Measurements from ENCODE around the gene CHD2. TPM values are rescaled to one million over a fixed set of nuclear protein-coding genes. Genes with fewer than 3 reads are reported as not detected.

CHD2 gene
- polyA plus RNA-seq, 4 donors = 29.2 to 75.5 (median 32.2) TPM

GRCh38 chr15:93019971-93020370, 119.8 kb downstream of the CHD2 start:
- H3K27me3 ChIP-seq (ENCODE audit: control insufficient read depth in 3 of 3, insufficient read depth in 3 of 3, low read length in 3 of 3) = no peaks in the 10 kb centered on the region
- FAIRE-seq = no peak
- H3K4me3 ChIP-seq (ENCODE audit: low read depth in 1 of 3, low read length in 3 of 3) = no peak overlapping the region
- WGBS, 3 donors = 96 to 99% (median 97%) methylated on average over 9 to 10 of the region's 10 CpGs
- no peaks in the 10 kb centered on the region for H3K4me1 ChIP-seq (ENCODE audit: control insufficient read depth in 3 of 3, insufficient read depth in 2 of 3, low read depth in 1 of 3, low read length in 2 of 3)
- peaks cover 42 to 47% (median 47%) of the 10 kb centered on the region in 3 donors for H3K36me3 ChIP-seq (ENCODE audit: control insufficient read depth in 3 of 3, insufficient read depth in 2 of 3, low read depth in 1 of 3, low read length in 3 of 3)
- H3K9me3 ChIP-seq (ENCODE audit: control insufficient read depth in 2 of 2, insufficient read depth in 1 of 2, low read depth in 1 of 2, low read length in 1 of 2) = no peaks in the 10 kb centered on the region
- no peak for DNase-seq
- H3K27ac ChIP-seq (ENCODE audit: low read depth in 1 of 3, low read length in 2 of 3) = no peak overlapping the region

GRCh38 chr15:93020976-93021772, 121.0 kb downstream of the CHD2 start:
- no peaks in the 10 kb centered on the region for H3K4me1 ChIP-seq (ENCODE audit: control insufficient read depth in 3 of 3, insufficient read depth in 2 of 3, low read depth in 1 of 3, low read length in 2 of 3)
- peaks cover 41 to 53% (median 48%) of the 10 kb centered on the region in 3 donors for H3K36me3 ChIP-seq (ENCODE audit: control insufficient read depth in 3 of 3, insufficient read depth in 2 of 3, low read depth in 1 of 3, low read length in 3 of 3)
- 92 to 98% (median 96%) methylated on average over 3 of the region's 3 CpGs for WGBS, 3 donors
- DNase-seq = no peak
- H3K27ac ChIP-seq (ENCODE audit: low read depth in 1 of 3, low read length in 2 of 3) = no peak overlapping the region
- no peak overlapping the region for H3K4me3 ChIP-seq (ENCODE audit: low read depth in 1 of 3, low read length in 3 of 3)
- FAIRE-seq = no peak
- no peaks in the 10 kb centered on the region for H3K9me3 ChIP-seq (ENCODE audit: control insufficient read depth in 2 of 2, insufficient read depth in 1 of 2, low read depth in 1 of 2, low read length in 1 of 2)
- H3K27me3 ChIP-seq (ENCODE audit: control insufficient read depth in 3 of 3, insufficient read depth in 3 of 3, low read length in 3 of 3) = no peaks in the 10 kb centered on the region

DNA sequence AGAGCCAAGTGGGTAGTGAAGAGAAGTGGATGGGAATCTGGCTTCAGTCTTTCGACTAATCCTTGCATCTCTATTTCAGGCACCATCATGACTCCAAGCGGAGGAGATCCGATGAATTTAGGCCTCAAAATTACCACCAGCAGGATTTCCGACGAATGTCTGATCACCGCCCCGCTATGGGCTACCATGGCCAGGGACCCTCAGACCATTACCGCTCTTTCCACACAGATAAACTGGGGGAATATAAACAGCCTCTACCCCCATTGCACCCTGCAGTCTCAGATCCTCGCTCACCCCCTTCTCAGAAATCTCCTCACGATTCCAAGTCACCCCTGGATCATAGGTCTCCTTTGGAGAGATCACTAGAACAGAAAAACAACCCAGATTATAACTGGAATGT, 124.2 kb downstream of the CHD2 start:
- H3K27me3 ChIP-seq (ENCODE audit: control insufficient read depth in 3 of 3, insufficient read depth in 3 of 3, low read length in 3 of 3) = no peaks in the 10 kb centered on the region
- no peak overlapping the region for H3K27ac ChIP-seq (ENCODE audit: low read depth in 1 of 3, low read length in 2 of 3)
- no peaks in the 10 kb centered on the region for H3K4me1 ChIP-seq (ENCODE audit: control insufficient read depth in 3 of 3, insufficient read depth in 2 of 3, low read depth in 1 of 3, low read length in 2 of 3)
- H3K4me3 ChIP-seq (ENCODE audit: low read depth in 1 of 3, low read length in 3 of 3) = no peak overlapping the region
- DNase-seq (no peak), FAIRE-seq (no peak)
- 94 to 97% (median 97%) methylated on average over 10 of the region's 10 CpGs for WGBS, 3 donors
- H3K9me3 ChIP-seq (ENCODE audit: control insufficient read depth in 2 of 2, insufficient read depth in 1 of 2, low read depth in 1 of 2, low read length in 1 of 2) = no peaks in the 10 kb centered on the region
- peaks cover 39 to 64% (median 41%) of the 10 kb centered on the region in 3 donors for H3K36me3 ChIP-seq (ENCODE audit: control insufficient read depth in 3 of 3, insufficient read depth in 2 of 3, low read depth in 1 of 3, low read length in 3 of 3)

DNA sequence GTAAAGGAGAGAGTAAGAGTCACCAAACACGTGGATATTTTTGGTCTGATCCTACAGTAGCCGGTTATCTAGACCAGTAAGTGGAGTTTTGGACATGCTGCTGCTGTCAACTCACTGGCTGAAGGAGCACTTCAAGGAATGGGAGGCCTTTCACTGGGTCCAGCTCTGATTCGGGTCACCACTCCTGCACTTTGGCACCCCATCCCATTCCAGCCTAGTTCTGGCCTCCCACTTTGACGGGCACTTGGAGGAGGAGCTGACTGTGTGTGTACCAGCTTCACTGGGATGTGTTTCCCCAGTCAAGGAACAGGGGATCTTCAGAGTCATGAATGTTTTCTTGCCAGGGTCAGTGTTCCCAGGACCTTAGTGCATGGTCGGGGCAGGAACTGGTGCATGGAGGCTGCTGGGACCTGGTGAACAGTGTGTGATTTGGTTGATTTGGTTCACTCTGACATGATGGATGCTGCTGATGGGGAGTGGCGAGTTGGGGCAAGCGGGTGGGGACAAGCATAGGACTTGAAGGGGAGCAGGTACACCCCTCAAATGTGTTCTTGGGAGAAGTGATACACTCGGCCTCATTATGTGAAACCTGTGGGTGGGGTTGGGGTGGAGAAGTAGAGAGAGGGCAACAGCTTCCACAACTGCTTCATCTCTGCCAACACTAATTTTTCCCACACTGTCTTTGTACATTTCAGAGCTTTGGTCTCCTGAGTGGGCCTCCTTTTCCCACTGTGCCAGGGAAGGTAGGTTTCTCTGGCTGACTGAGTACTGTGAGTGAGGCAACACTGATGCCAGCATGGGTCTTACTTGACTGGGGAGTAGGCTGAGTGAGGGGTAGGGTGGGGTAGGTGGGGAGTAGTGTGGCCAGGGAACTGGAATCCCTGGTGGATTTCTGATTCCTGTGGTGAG, 124.8 kb downstream of the CHD2 start:
- Histone ChIP-seq H3K9me3 (ENCODE audit: control insufficient read depth in 2 of 2, insufficient read depth in 1 of 2, low read depth in 1 of 2, low read length in 1 of 2) (no peaks in the 10 kb centered on the region), H3K4me3 (ENCODE audit: low read depth in 1 of 3, low read length in 3 of 3) (no peak overlapping the region), H3K4me1 (ENCODE audit: control insufficient read depth in 3 of 3, insufficient read depth in 2 of 3, low read depth in 1 of 3, low read length in 2 of 3) (peaks cover 0 to 2% (median 0%) of the 10 kb centered on the region in 3 donors), H3K36me3 (ENCODE audit: control insufficient read depth in 3 of 3, insufficient read depth in 2 of 3, low read depth in 1 of 3, low read length in 3 of 3) (peaks cover 37 to 58% (median 37%) of the 10 kb centered on the region in 3 donors), H3K27ac (ENCODE audit: low read depth in 1 of 3, low read length in 2 of 3) (peak overlapping the region in 1 of 3 donors; percentile 27), H3K27me3 (ENCODE audit: control insufficient read depth in 3 of 3, insufficient read depth in 3 of 3, low read length in 3 of 3) (no peaks in the 10 kb centered on the region)
- FAIRE-seq (no peak), DNase-seq (no peak)
- WGBS, 3 donors = 85 to 88% (median 88%) methylated on average over 8 of the region's 8 CpGs

GRCh38 chr15:93025625-93025982, 125.5 kb downstream of the CHD2 start:
- Histone ChIP-seq H3K4me1 (ENCODE audit: control insufficient read depth in 3 of 3, insufficient read depth in 2 of 3, low read depth in 1 of 3, low read length in 2 of 3) (peaks cover 0 to 4% (median 0%) of the 10 kb centered on the region in 3 donors), H3K27me3 (ENCODE audit: control insufficient read depth in 3 of 3, insufficient read depth in 3 of 3, low read length in 3 of 3) (no peaks in the 10 kb centered on the region), H3K4me3 (ENCODE audit: low read depth in 1 of 3, low read length in 3 of 3) (no peak overlapping the region), H3K9me3 (ENCODE audit: control insufficient read depth in 2 of 2, insufficient read depth in 1 of 2, low read depth in 1 of 2, low read length in 1 of 2) (no peaks in the 10 kb centered on the region), H3K27ac (ENCODE audit: low read depth in 1 of 3, low read length in 2 of 3) (peak overlapping the region in 1 of 3 donors; percentile 27), H3K36me3 (ENCODE audit: control insufficient read depth in 3 of 3, insufficient read depth in 2 of 3, low read depth in 1 of 3, low read length in 3 of 3) (peaks cover 32 to 53% (median 32%) of the 10 kb centered on the region in 3 donors)
- WGBS, 3 donors = 68 to 100% (median 74%) methylated on average over 1 of the region's 1 CpG
- FAIRE-seq (no peak), DNase-seq (no peak)

- H3K36me3 ChIP-seq (ENCODE audit: control insufficient read depth in 3 of 3, insufficient read depth in 2 of 3, low read depth in 1 of 3, low read length in 3 of 3) = peaks cover 29 to 50% (median 31%) of the 10 kb centered on the region in 3 donors
Measured at GRCh38 chr15:93026380-93026817, 126.3 kb downstream of the CHD2 start.

GRCh38 chr15:93027413-93027812, 127.3 kb downstream of the CHD2 start:
- Histone ChIP-seq H3K36me3 (ENCODE audit: control insufficient read depth in 3 of 3, insufficient read depth in 2 of 3, low read depth in 1 of 3, low read length in 3 of 3) (peaks cover 21 to 44% (median 23%) of the 10 kb centered on the region in 3 donors), H3K27me3 (ENCODE audit: control insufficient read depth in 3 of 3, insufficient read depth in 3 of 3, low read length in 3 of 3) (no peaks in the 10 kb centered on the region), H3K27ac (ENCODE audit: low read depth in 1 of 3, low read length in 2 of 3) (peak overlapping the region in 1 of 3 donors; percentile 8), H3K9me3 (ENCODE audit: control insufficient read depth in 2 of 2, insufficient read depth in 1 of 2, low read depth in 1 of 2, low read length in 1 of 2) (no peaks in the 10 kb centered on the region), H3K4me1 (ENCODE audit: control insufficient read depth in 3 of 3, insufficient read depth in 2 of 3, low read depth in 1 of 3, low read length in 2 of 3) (peaks cover 0 to 4% (median 0%) of the 10 kb centered on the region in 3 donors), H3K4me3 (ENCODE audit: low read depth in 1 of 3, low read length in 3 of 3) (no peak overlapping the region)
- FAIRE-seq (no peak), DNase-seq (no peak)
- 87 to 90% (median 88%) methylated on average over 10 of the region's 10 CpGs for WGBS, 3 donors

More at GRCh38 chr15:93026380-93026817, 126.3 kb downstream of the CHD2 start:
- no peak for FAIRE-seq
- 87 to 90% (median 89%) methylated on average over 9 of the region's 9 CpGs for WGBS, 3 donors
- DNase-seq = no peak
- H3K9me3 ChIP-seq (ENCODE audit: control insufficient read depth in 2 of 2, insufficient read depth in 1 of 2, low read depth in 1 of 2, low read length in 1 of 2) = no peaks in the 10 kb centered on the region
- H3K27me3 ChIP-seq (ENCODE audit: control insufficient read depth in 3 of 3, insufficient read depth in 3 of 3, low read length in 3 of 3) = no peaks in the 10 kb centered on the region
- peaks cover 0 to 4% (median 0%) of the 10 kb centered on the region in 3 donors for H3K4me1 ChIP-seq (ENCODE audit: control insufficient read depth in 3 of 3, insufficient read depth in 2 of 3, low read depth in 1 of 3, low read length in 2 of 3)
- no peak overlapping the region for H3K4me3 ChIP-seq (ENCODE audit: low read depth in 1 of 3, low read length in 3 of 3)
- H3K27ac ChIP-seq (ENCODE audit: low read depth in 1 of 3, low read length in 2 of 3) = no peak overlapping the region

DNA sequence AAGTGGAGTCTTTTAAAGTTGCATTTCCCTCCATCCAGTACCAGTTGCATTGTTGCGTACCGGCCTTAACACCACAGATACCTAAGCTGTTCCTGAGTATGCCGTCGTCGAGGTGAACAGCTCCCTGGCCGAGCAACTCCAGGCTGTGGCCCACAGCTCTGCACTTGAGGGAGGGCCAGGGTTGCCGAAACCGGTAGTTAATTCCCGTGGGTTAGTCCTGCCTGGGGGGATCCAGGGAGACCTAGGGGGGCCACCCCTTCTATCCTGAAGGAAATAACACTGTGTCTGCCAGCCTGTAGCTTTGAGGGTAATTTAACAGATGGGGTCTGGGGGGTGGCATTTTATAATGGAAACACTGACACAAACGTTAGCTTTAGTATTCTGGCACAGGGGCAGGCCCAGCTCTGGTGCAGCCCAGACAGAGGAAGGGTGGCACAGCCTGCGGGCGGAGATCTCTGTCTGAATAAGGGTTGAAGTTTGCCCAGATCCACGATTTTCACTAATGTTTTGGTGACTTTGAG, 128.0 kb downstream of the CHD2 start:
- H3K9me3 ChIP-seq (ENCODE audit: control insufficient read depth in 2 of 2, insufficient read depth in 1 of 2, low read depth in 1 of 2, low read length in 1 of 2) = no peaks in the 10 kb centered on the region
- DNase-seq = no peak
- 66 to 70% (median 68%) methylated on average over 13 of the region's 13 CpGs for WGBS, 3 donors
- H3K4me3 ChIP-seq (ENCODE audit: low read depth in 1 of 3, low read length in 3 of 3) = no peak overlapping the region
- FAIRE-seq = no peak
- H3K27ac ChIP-seq (ENCODE audit: low read depth in 1 of 3, low read length in 2 of 3) = peak overlapping the region in 1 of 3 donors; percentile 77
- H3K4me1 ChIP-seq (ENCODE audit: control insufficient read depth in 3 of 3, insufficient read depth in 2 of 3, low read depth in 1 of 3, low read length in 2 of 3) = peaks cover 0 to 4% (median 0%) of the 10 kb centered on the region in 3 donors
- no peaks in the 10 kb centered on the region for H3K27me3 ChIP-seq (ENCODE audit: control insufficient read depth in 3 of 3, insufficient read depth in 3 of 3, low read length in 3 of 3)
- peaks cover 17 to 41% (median 20%) of the 10 kb centered on the region in 3 donors for H3K36me3 ChIP-seq (ENCODE audit: control insufficient read depth in 3 of 3, insufficient read depth in 2 of 3, low read depth in 1 of 3, low read length in 3 of 3)
